Embryonic facial prominence (tissue), 1 donor: ENCODE measurements around the gene ADGRF5.

Experiments used
- DNase-seq: peaks from one replicate; pipeline ENCODE4 v3.0.0-alpha.2; 2016; ENCODE audit errors: extremely low spot score

The ADGRF5 gene

DNA sequence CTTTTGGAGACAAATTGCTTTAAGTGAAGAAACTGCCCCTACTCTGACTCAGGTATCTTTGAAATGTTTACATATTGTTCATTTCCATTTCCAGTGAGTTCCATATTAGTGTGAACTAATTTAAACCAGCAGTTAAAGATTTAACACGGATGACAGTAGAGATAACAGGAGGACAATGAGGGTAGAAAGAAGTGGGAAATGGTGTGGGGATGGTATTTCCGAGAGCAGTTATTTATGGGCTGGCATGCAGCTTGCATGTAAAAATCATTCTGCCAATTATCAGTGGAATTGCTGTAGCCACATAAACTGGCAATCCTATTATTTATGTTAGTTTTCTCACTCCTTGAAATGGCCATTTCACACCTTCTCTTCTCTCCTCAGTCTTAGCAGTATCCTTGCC is 8.6 kb upstream of the ADGRF5 start:
- no peak for DNase-seq

DNA sequence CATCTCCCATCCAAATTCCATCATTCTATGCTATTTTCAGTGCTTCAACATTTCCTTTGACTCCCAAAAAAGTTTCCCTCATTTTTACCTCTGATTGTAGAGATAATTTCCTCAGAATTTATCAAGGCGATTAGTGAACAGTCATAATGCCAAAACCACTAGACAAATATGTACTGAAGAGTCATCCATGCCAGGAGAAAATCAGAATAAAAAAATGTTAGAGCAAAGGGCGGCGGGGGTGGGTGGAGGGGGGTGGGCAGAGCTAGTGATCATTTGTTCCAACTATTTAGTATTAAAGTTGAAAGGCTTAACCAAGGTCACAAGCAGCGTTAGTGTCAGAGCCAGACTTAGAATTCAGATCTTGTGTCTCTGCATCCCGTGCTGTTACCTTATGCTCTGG is 5.3 kb upstream of the ADGRF5 start:
- DNase-seq = no peak

DNA sequence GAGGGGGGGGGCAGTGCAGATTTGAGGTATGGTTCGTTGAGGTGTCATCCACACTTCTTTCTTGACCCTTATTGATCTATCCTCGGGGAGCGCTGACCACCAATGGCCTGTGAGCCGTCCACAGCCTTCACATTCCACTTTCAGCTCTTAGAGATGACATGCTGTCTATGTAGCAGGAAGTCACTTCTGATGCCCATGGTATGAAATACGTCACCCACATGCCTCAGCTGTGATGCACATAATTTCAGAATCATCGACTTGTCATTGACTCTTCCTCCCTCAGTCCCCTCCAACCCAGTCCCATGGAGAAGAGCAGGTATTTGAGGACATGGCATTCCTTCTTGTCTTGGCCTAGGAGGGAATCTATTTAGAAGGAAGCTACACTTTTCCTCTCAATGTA is 4.7 kb upstream of the ADGRF5 start:
- DNase-seq = no peak

DNA sequence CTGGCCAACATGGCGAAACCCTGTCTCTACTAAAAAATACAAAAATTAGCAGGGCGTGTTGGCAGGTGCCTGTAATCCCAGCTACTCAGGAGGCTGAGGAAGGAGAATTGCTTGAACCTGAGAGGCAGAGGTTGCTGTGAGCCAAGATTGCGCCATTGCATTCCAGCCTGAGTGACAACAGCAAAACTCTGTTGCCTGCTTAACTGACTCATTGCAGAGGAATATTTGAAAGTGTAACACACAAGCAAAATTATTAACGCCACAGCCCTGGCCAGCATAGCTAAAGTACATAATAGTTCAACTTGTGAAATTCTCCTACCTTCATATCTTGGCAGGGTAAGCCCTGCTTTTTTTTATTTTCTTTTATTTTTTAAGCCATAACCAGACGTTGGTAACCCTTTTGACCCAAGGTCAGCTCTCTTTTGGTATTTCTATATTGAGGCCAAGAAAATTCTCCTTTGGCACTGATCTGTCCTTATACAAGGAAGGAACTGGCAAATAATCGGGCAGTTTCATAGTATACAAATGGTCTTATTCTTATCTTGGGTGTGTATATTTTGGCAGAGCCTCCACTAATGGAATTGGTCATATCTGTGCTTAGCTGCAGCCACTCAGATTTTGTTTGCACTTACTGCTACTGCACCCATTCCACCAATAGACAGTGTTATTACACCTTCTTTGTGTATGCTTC is 4.0 kb upstream of the ADGRF5 start:
- DNase-seq = no peak

DNA sequence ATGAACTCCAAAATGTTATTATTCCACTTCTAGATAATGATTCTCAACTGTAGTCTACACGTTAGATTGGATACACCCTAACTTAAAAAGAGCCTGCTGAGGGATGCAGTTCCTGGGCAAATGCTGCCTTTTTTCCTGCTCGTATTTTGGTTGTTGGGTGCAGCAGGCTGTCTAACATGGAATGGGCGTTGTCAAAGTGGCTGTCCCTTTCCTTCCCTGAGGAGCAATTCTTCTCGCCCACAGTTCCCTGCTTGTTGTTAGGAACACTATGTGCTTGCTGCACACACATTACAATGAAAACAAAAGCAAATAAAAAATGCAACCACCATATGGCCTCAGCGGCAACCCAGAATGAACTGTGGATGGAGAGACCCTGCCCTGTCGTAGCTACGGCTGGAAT is 1.7 kb upstream of the ADGRF5 start:
- no peak for DNase-seq

DNA sequence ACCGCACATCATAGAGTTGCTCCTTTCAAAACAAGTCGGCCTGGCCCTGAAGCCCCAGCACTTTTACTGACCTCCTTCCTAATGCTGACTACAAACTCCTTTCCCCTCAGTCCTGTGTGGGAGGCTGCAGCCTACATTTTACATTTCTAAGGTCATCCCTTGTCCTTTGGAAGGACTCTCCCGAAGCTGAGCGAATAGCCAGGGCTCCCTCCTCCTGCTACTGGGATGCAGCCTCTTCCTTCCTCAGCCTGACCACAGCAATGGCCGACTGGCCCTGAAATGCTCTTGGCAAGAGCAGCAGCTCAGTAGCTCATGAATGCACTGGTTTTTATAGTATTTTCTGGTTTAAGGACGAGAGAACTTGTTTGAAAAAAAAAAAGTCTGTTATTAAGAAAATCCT is 679 bp downstream of the ADGRF5 start:
- no peak for DNase-seq

DNA sequence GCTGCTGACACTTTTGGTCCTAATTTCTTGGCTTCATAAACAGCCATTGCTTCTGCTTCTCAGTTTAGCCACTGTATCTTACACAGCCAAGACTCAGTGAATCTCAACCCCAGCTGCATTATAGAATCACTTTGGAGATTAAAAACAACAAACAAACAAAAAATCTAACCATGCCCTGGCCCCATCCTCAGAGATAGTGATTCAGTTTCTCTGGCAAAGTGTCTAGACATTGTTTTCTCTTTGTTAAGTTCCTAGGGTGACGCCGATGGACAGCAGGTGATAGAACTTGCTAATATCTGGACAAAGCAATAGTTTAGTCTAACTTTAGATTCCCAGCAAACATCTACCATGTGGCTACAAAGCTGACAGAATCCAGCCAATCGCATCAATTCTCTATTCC is 2.9 kb downstream of the ADGRF5 start:
- no peak for DNase-seq

DNA sequence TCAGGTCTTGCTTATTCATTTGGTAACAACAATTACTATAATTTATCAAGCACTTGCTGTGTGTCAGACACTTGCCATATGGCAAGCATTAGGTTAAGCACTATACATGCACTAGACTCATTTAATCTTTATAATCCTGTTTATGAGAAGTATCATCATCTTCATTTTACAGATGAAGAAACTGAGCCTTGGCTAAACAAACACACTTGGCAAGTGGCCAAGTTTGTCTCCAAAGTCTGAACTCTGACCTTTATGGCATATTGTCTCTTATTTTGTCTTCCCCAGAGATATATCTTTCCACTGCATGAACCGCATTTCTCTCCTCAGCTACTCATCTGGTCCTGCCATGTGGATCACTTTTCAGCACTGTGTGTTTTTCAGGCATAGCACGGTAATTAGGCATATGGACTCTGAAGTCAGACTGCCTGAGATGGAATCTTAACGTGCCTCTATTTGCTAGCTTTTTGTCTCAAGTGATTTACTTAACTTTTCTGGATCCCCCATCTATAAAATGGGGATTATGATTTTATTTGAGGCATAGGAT is 4.7 kb downstream of the ADGRF5 start:
- no peak for DNase-seq

DNA sequence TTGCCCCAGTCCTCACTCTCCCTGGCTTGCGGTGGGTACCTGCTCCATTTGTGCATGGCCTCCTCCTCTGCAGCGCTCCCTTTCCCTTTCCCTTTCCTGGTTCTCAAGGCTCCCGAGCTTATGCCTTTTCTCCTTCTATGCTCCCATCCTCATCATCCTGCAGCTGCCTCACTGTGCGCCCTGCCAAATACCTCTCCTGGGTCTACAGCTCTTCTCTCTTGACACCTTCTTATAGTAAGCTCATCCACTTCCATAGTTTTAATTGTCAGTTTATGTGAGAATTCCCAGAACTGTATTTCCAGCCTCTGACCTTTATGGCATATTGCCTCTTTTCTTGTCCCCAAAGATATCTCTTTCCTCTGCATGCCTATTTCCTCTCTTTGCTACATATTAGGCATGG is 5.9 kb downstream of the ADGRF5 start:
- DNase-seq = no peak

DNA sequence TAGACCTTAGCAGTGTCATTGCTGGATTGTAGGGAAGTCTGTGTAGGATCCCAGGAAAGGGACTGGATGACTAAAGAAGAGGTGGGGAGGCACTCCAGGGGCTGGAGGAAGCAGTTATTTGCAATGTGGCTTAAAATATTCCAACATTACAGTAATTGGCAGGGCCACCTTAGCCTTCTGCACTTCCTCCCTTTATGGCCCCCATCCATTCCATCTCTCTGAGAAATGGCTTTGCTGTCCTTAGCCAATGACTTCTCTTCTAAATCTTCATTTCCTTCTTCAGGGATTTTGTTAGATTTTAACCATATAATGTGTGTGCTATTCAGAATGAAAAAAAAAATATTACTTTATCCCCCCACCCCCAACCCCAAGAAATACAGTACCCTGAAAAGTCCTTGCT is 6.4 kb downstream of the ADGRF5 start:
- no peak for DNase-seq

DNA sequence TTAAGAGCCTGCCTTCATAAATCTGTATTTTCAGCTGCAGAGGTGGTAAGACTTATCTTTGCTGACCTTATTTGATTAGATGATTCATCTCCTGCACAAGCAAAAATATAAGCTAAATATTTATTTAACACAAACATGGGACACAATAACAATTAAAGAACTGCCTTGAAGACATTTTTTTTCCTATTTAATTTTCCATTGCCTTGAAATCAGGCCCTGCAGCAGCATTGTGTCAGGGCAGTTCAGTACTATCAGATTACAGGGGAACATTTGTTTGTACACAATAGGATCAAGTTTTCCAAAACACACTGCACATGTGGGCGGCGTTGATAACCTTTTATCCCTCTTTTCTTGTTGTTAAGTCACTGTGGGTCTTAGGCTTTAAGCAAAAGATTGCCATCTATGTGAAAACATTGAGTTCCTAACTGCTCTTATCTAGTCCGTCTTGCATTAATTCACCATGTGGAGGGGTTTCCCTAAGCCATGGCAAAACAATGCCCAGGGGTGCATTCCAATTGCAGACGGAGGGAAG is 7.4 kb downstream of the ADGRF5 start:
- no peak for DNase-seq

DNA sequence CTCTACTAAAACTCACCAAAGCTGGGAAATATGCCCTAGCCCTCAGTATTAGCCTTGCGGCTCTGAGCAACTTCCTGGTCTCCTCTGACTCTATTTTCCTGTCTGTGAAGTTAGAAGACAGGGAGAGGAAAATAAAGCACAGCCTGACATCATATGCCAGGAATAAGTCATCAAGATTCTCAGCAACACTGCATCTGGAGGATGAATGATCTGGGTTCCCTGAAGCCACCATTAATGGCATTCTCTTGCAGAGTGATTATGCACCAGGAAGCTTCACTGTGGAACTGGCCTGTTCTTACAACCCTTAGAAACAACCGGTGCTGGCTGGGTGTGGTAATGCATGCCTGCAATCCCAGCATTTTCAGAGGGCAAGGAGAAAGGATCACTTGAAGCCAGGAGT is 12.4 kb downstream of the ADGRF5 start:
- no peak for DNase-seq

DNA sequence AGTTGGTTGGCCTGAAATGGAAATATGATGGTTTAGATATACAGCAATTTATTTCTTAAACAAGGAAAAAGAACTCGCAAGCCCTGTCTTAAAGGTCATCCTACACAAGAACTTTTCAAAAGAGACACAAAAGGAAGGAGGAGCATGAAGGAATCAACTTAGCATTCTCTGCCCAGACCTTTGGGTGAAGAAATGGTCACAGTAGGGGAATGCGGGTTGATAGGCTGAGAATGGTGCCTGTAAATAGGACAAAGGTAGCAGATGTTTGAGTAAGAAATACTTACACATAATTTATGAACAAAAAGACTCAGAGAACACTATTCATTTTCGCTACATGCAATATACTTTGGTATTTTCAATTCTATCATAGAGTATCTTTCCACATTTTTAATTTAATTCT is 15.0 kb downstream of the ADGRF5 start:
- no peak for DNase-seq

DNA sequence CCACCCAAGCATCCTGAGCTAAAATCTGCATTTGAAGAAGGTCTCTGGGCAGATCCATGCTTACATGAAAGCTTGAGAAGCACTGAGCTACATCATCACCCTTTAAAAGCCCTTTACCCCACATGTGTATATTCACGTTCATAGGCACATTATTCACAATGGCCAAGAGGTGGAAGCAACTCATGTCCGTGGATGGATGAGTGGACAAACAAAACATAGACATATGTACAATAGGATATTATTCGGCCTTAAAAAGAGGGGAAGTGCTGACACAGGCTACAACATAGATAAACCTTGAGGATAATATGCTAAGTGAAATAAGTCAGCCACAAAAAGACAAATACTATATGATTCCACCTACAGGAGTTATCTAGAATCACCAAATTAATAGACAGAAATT is 17.6 kb downstream of the ADGRF5 start:
- DNase-seq = no peak

DNA sequence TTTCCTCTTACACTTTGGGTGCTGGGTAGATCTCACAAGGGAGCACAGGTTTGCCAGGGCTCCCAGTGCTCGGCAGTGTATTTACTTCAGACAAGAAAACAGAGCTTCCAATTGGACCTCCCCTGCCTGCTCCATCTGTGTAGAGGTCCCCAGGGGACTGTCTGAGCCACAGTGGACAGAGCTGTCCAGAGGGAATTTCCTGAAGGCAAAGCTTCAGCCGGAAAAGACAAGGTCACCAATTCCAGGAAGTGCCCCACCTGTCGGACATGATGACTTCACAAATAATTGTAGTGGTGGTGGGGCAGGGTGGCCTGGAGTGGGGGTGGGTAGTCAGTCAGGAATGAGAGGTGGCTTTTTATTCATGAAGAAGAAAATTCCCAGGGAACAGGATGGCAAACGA is 18.6 kb downstream of the ADGRF5 start:
- no peak for DNase-seq

DNA sequence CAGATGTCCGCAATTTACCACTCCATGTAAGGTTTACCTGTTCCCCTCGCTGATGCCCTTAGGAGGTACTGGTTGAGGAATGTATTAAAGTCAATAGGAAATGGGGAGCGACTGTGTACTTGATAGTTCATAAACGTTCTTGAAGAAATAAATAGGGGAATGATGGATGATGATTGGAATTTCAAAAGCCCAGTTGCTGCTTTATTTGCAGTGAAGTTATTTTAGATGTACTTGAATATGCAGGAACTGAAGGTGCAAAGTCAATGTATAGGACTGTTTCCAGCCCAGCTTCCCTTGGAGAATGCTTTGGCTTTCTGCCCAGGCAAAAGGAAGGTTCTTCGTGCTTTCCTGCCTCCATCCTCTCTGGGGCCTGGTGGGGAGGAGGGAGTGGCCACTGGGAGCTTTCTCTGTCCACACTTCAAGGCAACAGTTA is 19.8 kb downstream of the ADGRF5 start:
- no peak for DNase-seq

DNA sequence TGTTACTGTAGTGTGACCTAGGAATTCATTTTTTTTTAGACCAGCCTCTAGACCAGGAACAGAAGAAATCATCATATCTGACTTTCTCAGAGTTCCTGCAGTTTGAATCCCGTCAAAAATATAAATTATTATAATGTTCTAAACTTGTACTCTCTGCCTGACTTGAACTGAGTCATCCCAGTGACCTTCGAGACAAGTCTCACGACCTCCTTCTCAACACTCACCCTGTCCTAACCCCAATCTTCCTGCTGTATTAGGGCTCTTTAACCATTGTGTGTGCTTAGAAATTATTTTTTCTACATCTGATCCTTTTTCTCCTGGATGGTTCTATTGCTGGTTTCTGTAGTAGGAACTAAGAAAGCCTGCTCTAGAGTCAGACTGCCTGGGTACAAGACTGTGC is 21.5 kb downstream of the ADGRF5 start:
- no peak for DNase-seq

DNA sequence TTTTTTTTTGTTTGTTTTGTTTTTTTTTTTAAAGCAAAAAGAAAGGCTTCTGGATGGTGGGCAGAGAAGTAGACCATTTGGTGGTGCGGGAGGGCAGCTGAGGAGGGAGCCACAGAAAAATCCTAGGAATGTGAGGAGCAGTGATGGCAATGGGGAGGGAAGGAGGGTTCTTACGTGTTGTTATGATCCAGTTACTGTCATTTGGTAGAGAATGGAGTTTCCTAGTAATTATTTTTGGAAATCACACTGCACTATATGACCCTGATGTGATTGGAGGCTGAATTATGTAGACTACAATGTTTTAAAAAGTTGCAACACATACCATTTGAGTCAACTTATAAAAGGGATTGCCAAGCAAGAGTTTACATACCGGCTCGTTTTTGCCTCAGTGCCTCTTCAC is 22.1 kb downstream of the ADGRF5 start:
- DNase-seq = no peak

DNA sequence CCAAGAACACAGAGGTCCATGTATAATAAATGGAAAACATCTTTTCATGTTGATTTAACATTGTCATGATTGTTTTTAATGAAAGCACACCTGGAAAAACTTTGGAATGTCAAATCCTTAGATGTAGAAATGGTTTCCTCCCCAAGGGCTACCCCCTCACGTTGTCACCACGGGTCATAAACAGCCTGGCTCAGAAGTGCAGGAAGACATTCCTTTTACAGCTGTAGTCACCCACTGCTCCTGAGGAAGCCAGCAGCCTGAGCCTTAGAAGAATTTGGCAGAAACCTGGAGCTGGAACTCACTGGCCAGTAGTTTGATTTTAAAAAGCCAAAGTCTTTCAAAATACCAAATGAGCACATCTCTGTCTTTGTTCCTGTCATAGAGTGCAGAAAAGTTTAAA is 23.7 kb downstream of the ADGRF5 start:
- DNase-seq = no peak

DNA sequence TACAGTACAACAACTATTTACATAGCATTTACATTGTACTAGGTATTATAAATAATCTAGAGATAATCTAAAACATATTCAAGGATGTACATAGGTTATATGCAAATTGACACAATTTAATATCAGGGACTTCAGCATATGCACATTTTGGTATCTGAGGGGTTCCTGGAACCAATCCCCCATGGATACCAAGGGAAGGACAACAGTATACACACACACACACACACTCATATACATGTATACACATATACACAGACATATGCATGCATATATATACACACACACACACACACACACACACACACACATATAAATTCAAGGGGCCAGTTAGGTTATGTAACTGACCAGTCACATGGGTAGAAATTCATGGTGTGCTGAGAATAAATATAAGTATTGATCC is 24.9 kb downstream of the ADGRF5 start:
- no peak for DNase-seq

DNA sequence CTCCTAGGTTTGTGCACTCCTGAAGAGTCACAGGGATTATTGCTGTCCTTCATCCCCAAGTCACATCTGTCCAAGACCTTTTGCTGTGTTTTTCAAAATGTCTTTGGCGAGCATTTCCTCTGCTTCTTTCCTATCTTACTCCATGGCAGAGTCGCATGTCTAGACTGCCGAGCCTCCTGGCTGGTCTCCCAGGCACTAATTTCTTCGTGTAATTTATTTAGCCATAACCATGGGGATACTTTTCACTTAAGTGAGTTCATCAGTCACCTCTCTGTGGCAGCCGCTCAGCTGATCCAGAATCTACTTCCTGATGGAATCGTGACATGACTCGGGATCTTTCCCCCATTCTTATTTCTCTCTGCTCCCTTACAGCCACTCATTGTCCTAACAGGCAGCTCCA is 25.8 kb downstream of the ADGRF5 start:
- DNase-seq = no peak

DNA sequence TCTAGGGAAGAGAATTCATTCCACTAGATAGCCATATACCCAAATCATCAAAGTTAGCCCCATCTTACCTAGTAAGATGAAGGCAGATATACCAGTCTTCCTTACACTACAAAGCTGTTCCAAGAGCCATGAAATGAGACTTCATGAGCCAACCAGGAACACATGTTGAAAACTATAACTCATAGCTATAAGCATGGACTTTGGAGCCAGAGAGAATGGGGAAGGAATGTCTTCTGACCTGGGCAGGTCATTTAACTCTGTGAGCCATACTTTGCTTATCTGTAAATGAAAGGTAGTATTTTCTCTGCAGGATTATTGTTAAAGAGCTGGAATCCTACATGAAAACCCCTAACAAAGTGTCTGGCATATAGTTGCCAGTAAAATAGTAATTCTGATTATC is 27.3 kb downstream of the ADGRF5 start:
- DNase-seq = no peak

DNA sequence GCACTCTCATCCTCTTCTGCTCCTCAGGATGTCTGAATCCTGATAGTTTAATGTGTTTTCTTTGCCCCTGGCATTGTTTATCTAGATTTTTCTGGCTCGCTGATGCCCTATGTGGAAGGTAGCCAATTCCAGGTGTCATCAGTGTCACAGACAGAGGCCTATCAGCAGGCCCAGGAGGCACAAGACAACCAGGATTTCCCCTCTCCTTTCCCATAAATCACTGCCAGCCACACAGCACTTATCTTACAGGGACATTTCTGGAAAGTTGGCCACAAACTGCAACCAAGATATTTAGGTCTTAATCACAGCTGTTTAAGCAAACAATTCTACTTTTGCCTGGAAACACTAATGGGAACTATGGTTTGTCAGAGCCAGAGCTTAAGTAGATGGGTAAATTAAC is 28.1 kb downstream of the ADGRF5 start:
- no peak for DNase-seq

DNA sequence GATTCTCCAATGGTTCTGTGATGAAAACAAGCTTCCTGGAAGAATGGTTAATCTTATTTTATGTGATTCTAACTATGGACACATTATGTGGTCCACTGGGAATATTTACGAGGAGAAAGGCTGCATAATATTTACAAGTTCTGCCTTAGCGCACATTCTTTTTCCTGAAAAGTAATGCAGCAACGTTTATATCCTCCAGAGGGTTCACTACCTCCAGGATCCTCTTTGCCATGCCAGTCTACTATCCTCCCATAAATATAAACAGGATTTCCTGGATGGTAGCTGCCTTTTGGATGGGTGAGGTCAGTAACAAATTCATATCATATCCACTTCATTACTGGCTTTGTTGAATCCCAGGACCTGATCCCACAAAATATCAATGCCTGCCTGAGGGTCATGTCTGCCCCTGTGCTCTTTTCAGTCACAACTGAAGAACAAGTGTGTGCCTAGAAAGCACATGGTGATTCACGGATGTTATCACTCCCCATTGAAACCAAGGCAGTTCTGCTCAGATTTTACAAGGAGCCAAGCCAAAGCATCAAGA is 30.4 kb downstream of the ADGRF5 start:
- DNase-seq = no peak
